ENCODE measurements around the gene RERE.

GRCh38 chr1:8665833-8666232, 151.6 kb downstream of the RERE start:
- TF ChIP-seq USF2 (IDR thresholded peaks at IDR 0.05; ENCODE audit: borderline replicate concordance, low read depth, low read length) (no peak), FOXM1 (IDR thresholded peaks at IDR 0.05; ENCODE audit: low read depth) (no peak), CTCF (IDR thresholded peaks at IDR 0.05) (no peak), RFX5 (IDR thresholded peaks at IDR 0.05; ENCODE audit: low read length) (no peak), MXI1 (IDR thresholded peaks at IDR 0.05; ENCODE audit: low read depth, low read length) (no peak), JUND (IDR thresholded peaks at IDR 0.05) (no peak), GATA2 (CRISPR knock-in tag; IDR thresholded peaks at IDR 0.05) (no peak), ELF1 (IDR thresholded peaks at IDR 0.05) (no peak), RXRA (IDR thresholded peaks at IDR 0.05; ENCODE audit: borderline replicate concordance, low read depth) (no peak), REST (IDR thresholded peaks at IDR 0.05; ENCODE audit: low read depth, low read length) (no peak), POLR2AphosphoS5 (IDR thresholded peaks at IDR 0.05; ENCODE audit: low read depth, low read length) (no peak), GABPA (IDR thresholded peaks at IDR 0.05; ENCODE audit: low read depth) (no peak)

Measured in SK-N-SH (cell line).